Measurements from ENCODE around the gene VEGFB.

The VEGFB gene

DNA sequence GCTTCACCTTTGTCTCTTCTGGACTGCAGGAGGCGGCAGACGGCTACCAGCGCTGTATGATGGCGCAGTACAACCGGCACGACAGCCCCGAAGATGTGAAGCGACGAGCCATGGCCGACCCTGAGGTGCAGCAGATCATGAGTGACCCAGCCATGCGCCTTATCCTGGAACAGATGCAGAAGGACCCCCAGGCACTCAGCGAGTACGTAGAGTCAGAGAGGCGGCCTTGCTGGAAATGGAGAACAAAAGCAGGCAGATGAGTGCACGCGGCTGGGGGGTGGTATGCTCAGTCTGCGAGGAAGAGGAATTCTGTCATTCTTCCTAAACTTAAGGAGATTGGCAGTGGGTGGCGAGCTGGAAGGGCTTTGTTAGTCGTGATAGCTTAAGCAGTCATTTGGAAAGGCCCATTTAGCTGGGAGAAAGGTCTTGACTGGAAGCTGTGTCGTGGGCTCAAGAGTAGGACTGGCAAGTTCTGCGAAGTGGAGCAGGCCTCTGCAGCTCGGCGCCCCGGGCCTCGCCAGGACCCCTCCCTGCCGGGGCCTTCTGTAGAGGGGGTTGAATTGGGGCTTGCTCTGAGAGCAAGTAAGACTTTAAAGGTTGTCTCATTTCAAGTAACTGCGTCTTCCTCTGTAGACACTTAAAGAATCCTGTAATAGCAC lies 30.8 kb upstream of the VEGFB start:
- Histone ChIP-seq H3K79me2 (ENCODE audit: insufficient read depth, low read length) (peaks cover 34% of the 10 kb centered on the region), H3K4me3 (ENCODE audit: low read length, poor library complexity, severe bottlenecking) (no peak overlapping the region), H3K27me3 (ENCODE audit: insufficient read depth, low read length, poor library complexity, severe bottlenecking) (no peaks in the 10 kb centered on the region), H3K9ac (ENCODE audit: low read depth, low read length, poor library complexity, severe bottlenecking) (no peak overlapping the region), H3F3A (ENCODE audit: low read depth) (peaks cover 6% of the 10 kb centered on the region; the same call in 1 of the 2 replicates), H3K9me3 (ENCODE audit: insufficient read depth, low read depth, low read length) (no peaks in the 10 kb centered on the region), H3K36me3 (ENCODE audit: insufficient read depth, low read length) (peaks cover 51% of the 10 kb centered on the region; the same call in 1 of the 2 replicates), H3K4me1 (ENCODE audit: insufficient read depth, low read length, poor library complexity, severe bottlenecking) (peaks cover 18% of the 10 kb centered on the region), H2AFZ (ENCODE audit: low read length) (no peak overlapping the region), H3K4me2 (ENCODE audit: low read depth, low read length, poor library complexity, severe bottlenecking) (no peak overlapping the region), H4K20me1 (ENCODE audit: insufficient read depth, low read length, poor library complexity, severe bottlenecking) (peaks cover 17% of the 10 kb centered on the region), H3K9me2 (replicated peaks; ENCODE audit: low read depth, low read length) (no peaks in the 10 kb centered on the region)
- no peak for TF ChIP-seq EZH2phosphoT487 (IDR thresholded peaks at IDR 0.05; ENCODE audit: borderline replicate concordance)
- TF ChIP-seq, protein P1, sequence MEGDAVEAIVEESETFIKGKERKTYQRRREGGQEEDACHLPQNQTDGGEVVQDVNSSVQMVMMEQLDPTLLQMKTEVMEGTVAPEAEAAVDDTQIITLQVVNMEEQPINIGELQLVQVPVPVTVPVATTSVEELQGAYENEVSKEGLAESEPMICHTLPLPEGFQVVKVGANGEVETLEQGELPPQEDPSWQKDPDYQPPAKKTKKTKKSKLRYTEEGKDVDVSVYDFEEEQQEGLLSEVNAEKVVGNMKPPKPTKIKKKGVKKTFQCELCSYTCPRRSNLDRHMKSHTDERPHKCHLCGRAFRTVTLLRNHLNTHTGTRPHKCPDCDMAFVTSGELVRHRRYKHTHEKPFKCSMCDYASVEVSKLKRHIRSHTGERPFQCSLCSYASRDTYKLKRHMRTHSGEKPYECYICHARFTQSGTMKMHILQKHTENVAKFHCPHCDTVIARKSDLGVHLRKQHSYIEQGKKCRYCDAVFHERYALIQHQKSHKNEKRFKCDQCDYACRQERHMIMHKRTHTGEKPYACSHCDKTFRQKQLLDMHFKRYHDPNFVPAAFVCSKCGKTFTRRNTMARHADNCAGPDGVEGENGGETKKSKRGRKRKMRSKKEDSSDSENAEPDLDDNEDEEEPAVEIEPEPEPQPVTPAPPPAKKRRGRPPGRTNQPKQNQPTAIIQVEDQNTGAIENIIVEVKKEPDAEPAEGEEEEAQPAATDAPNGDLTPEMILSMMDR (conservative IDR thresholded peaks at IDR 0.05; ENCODE audit: low read length): no peak

DNA sequence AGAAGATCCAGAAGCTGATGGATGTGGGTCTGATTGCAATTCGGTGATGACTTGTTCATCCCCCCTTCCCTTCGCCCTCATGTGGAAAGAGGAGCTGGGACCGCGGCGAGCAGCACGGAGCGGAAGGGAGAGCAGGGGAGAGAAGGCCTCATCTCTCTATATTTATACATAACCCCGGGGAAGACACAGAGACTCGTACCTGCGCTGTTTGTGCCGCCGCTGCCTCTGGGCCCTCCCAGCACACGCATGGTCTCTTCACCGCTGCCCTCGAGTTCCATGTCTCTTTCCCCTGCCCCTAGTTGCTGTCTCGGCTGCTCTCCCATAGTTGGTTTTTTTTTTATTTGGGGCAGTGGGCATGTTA lies 30.3 kb upstream of the VEGFB start:
- Histone ChIP-seq H3K27me3 (ENCODE audit: insufficient read depth, low read length, poor library complexity, severe bottlenecking) (no peaks in the 10 kb centered on the region), H3K9ac (ENCODE audit: low read depth, low read length, poor library complexity, severe bottlenecking) (no peak overlapping the region), H3K4me3 (ENCODE audit: low read length, poor library complexity, severe bottlenecking) (no peak overlapping the region), H3K9me2 (replicated peaks; ENCODE audit: low read depth, low read length) (no peaks in the 10 kb centered on the region), H3K79me2 (ENCODE audit: insufficient read depth, low read length) (peaks cover 37% of the 10 kb centered on the region), H3K9me3 (ENCODE audit: insufficient read depth, low read depth, low read length) (no peaks in the 10 kb centered on the region), H4K20me1 (ENCODE audit: insufficient read depth, low read length, poor library complexity, severe bottlenecking) (peaks cover 20% of the 10 kb centered on the region), H3F3A (ENCODE audit: low read depth) (peaks cover 6% of the 10 kb centered on the region; the same call in 1 of the 2 replicates), H3K4me1 (ENCODE audit: insufficient read depth, low read length, poor library complexity, severe bottlenecking) (peaks cover 23% of the 10 kb centered on the region), H3K4me2 (ENCODE audit: low read depth, low read length, poor library complexity, severe bottlenecking) (no peak overlapping the region), H2AFZ (ENCODE audit: low read length) (no peak overlapping the region), H3K36me3 (ENCODE audit: insufficient read depth, low read length) (peaks cover 46% of the 10 kb centered on the region; the same call in 1 of the 2 replicates)
- TF ChIP-seq, protein P1 (conservative IDR thresholded peaks at IDR 0.05; ENCODE audit: low read length): no peak
- TF ChIP-seq EZH2phosphoT487 (IDR thresholded peaks at IDR 0.05; ENCODE audit: borderline replicate concordance): no peak

DNA sequence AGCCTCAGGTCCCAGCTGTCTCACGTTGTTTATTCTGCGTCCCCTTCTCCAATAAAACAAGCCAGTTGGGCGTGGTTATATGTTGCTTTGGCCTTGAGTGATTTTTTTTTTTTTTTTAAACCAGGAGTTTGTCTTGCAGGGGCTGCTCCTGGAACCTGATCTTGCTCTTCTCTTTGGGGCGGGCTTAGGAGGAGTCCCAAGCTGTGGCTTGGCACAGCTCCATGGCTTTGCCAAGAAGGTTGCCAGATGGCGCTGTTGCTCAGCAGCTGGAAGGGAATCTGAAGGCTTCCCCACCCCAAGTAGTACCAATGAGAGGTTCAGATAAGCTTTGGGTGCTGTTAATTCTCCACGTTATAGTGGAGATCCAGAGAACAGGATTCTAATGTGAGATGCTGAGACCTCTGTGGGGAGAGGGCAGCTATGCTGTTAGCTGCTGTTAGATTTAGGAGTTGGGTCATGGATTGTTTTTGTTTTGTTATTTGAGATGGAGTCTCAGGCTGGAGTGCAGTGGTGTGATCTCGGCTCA lies 29.9 kb upstream of the VEGFB start:
- Histone ChIP-seq H2AFZ (ENCODE audit: low read length) (no peak overlapping the region), H3K27me3 (ENCODE audit: insufficient read depth, low read length, poor library complexity, severe bottlenecking) (no peaks in the 10 kb centered on the region), H3K9ac (ENCODE audit: low read depth, low read length, poor library complexity, severe bottlenecking) (no peak overlapping the region), H3K4me1 (ENCODE audit: insufficient read depth, low read length, poor library complexity, severe bottlenecking) (peaks cover 26% of the 10 kb centered on the region), H3F3A (ENCODE audit: low read depth) (peaks cover 6% of the 10 kb centered on the region; the same call in 1 of the 2 replicates), H3K4me2 (ENCODE audit: low read depth, low read length, poor library complexity, severe bottlenecking) (no peak overlapping the region), H3K4me3 (ENCODE audit: low read length, poor library complexity, severe bottlenecking) (no peak overlapping the region), H3K36me3 (ENCODE audit: insufficient read depth, low read length) (peaks cover 46% of the 10 kb centered on the region; the same call in 1 of the 2 replicates), H3K79me2 (ENCODE audit: insufficient read depth, low read length) (peaks cover 41% of the 10 kb centered on the region), H4K20me1 (ENCODE audit: insufficient read depth, low read length, poor library complexity, severe bottlenecking) (peaks cover 20% of the 10 kb centered on the region), H3K9me3 (ENCODE audit: insufficient read depth, low read depth, low read length) (no peaks in the 10 kb centered on the region), H3K9me2 (replicated peaks; ENCODE audit: low read depth, low read length) (no peaks in the 10 kb centered on the region)
- TF ChIP-seq, protein P1 (conservative IDR thresholded peaks at IDR 0.05; ENCODE audit: low read length): peak; percentile 90
- no peak for TF ChIP-seq EZH2phosphoT487 (IDR thresholded peaks at IDR 0.05; ENCODE audit: borderline replicate concordance)
